Right forelimb (tissue), 1 donor: ENCODE results near the gene PLEKHG5.

Experiments
- DNase-seq: peaks from one replicate; pipeline ENCODE4 v3.0.0-alpha.2; 2018

The PLEKHG5 gene

DNA sequence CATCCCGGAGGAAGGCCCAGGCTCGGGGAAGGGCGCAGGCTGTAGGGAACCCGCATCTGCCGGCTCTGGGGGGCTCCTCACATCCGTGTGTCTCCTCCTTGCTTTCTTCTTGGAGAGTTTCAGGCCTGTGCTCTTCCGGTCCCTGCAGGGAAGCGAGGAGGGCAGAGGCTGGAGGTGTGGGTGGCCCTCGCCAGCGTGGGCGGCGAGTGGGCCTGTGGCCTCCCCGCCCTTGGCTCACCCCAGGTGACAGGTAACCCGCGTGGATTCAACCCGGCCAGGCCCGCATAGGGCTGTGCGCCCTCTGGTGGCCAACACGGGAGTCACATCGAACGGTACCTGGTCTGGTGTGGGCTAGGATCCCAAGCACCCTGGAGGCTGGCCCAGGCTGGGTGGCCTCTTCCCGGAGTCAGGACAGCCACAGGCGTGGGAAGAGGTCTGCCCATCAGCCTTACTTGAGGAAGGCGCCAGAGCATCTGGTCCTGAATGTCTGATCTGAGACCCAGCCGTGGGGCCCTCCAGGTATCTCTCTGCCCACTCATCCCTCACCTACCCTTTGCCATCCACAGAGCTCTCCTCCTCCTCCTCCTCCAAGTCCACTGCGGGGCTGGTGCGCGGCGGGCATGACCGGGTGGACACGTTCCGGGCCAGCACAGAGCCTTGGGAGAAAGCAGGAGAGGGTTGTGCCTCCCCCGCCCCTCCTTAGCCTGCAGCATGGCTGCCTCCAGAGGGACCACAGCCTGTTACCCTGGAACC lies 15.9 kb downstream of the PLEKHG5 start:
- no peak for DNase-seq

DNA sequence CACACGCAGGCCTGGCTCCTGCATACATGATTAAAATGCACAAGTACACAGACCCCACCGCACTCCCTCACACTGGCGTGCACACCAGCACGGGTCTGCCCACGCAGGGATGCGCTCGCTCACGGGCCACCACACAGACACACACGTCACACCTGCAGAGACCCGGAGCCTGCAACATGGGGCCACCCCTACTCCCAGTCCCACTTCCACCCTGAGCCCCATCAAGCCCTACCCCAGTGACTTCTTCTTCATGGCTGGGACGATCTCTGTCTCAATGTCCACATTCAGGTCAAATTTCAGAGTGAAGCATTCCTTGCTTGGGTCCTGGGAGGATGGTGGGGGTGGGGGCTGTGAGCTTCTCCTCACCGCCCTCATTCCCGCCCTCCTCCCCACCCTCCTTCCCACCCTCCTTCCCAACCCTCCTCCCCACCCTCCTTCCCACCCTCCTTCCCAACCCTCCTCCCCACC lies 16.6 kb downstream of the PLEKHG5 start:
- DNase-seq = no peak

DNA sequence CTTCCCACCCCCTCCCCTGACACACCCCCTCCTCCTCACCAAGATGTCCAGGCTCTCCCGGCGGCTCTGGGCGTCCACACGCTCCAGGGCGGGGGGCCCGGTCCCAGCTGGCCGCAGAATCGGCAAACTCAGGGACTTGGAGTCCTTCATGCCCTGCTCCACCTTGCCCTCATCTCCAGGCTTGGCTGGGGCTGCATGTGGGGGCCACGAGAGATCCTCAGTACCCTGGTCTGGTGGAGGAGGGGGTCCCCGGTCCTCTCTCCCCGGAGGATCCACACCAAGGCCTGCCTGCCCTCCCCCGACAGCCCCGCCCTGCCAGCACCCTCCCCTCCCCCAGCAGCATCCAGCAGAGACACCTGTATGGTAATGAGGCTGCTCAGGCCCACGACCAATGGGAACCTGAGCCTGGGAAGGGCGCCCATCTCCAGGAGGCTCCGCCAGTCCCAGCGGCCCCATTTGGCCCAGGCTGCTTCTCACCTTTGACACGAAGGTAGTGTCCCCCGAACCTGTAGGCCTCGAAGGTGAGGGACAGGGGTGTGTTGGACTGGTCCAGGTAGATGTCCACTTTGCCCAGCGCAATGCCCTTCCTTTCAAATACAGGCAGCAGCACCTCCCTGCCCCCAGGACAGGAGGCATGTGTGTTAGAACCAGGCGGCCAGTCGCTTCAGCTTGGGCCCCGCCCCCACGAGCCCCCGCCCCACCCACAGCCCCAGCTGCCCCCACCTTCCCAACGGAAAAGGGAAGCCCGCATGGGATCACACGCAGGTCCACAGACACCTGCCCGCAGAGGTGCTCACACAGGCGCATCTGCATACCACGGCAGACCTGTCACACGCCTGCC lies 17.3 kb downstream of the PLEKHG5 start:
- DNase-seq = no peak

DNA sequence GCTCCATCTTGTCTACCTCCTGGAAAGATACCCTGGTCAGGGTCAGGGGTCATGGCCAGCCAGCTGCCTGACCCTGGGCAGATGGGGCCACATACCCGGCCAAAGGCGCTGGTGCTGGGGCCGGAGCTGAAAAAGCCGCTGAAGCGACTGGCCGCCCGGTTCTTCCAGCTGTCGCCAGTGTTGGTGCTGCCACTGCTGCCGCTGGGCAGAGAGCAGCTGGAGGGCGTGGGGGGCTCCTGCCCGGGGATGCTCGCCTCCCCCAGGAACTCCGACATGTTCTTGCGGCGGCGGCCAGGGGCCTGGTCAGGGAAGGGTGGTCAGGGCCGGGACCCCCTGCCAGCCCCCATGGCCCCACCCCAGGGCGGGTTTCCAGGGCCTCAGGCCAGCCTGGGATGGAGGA lies 18.3 kb downstream of the PLEKHG5 start:
- no peak for DNase-seq

DNA sequence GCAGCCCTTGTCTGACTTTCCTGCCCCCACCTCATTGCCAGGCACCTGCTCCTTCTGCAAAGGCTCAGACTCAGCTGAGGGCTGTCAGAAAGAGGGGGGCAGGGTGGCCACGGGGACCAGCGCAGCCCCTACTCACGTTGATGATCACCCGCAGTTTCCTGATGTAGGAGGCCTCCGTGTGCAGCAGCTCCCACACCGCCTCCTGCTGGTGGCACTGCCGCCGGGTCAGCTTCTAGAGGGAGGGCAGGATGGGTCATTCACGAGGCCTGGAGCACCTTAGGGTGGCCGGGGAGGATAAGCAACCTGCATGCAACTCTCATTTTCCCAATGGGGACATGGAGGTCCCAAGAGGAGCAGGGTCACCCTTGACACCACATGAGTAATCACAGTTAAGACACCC lies 19.1 kb downstream of the PLEKHG5 start:
- no peak for DNase-seq

DNA sequence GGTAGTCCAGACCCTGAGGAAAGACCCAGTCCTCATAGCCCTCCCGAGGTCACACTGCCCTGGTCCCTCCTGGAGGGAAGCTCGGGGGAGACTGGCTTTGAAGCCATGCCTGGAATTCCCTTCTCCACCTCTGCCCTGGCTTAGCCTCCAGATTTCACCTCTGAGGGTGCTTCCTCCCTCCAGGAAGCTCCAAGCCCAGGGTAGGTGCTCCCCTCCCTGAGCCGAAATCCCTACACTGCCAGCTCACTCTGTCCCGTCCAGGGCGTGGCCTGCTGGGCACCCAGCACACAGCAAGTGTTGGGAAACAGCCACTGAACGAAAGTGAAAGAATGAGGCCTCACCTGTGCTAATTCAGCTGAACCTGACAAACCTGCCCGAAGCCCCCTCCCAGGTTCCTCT lies 19.5 kb downstream of the PLEKHG5 start:
- DNase-seq = no peak

DNA sequence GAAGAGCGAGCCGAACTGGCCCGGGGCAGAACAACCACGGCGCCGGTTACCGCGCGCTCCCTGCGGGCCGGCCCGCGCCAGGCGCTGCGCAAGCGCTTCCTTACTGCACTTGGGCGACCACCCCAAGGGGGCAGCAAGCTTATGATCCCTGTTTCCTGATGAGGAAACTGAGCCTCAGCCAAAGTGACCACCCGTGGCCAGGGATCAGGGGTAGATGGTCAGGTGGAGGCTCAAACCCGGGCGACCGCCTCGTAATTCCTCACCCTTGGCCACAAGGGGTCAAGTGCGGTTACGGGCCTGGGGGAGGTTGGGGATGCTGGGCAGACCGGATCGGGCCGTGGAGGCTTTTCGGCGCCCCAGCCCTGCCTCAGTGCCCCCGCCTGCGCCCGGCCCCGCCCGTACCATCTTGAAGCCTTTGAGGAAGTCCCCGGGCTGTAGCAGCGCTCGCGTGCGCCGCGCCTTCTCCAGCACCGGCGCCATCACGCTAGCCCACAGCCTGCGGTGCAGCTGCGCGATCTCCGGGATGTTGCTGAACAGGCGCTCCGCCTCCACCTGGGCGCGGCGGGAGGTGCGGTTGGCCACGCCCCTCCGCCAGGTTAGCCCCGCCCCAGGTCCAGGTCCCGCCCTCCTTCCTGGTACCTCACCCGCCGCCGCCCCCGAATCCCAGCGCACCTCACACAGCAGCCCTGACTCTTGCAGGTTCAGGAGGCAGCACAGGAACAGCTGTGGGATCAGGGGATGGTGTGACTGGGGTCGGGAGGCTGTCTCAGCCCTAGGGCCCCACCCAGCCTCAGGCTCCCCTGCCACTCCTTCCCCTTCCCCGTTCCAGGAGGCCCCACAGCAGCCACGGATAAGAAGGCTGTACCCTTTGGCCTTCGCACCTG lies 20.1 kb downstream of the PLEKHG5 start:
- no peak for DNase-seq

DNA sequence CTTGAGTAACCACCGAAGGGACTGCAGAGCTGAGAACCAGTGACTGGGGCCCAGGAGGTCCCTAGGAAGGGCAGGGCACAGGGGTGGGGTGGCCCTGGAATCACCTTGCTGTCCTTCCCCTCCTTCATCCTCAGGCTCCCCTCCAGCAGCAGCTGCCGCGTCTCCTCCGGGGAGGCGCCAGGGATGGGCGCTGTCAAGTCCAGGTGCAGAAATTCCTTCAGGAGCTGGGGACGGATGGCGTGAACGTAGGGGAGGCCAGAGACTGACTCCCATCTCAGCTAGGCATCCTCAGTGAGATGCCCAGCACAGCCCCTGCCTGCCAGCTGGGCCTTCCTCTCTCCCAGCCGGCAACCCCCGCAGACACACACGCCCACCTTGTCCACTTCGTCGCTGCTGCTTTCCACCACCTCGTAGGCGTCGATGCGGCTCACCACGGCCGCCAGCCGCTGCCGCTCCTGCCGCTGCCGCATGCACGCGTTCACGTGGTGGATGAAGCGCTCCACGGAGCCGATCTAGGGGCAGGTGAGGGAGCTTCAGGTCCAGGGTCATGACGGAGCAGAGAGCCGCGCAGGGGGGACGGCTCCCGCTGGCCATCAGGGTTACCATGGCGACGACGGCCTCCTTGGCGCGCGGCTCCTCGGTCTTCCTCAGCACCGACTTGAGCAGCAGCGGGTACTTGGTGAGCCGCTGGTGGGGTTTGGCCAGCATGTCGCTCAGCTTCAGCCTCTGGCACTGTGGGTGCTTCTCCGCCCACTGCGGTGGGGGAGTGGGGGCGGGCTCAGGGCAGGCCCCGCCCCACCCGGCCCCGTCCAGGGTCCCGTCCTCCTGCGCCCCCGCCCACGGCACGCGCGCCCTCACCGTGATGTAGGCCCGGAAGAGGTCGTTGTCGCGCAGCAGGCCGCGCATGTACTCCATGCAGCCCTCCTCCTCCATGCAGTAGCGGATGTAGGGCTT lies 21.1 kb downstream of the PLEKHG5 start:
- no peak for DNase-seq

DNA sequence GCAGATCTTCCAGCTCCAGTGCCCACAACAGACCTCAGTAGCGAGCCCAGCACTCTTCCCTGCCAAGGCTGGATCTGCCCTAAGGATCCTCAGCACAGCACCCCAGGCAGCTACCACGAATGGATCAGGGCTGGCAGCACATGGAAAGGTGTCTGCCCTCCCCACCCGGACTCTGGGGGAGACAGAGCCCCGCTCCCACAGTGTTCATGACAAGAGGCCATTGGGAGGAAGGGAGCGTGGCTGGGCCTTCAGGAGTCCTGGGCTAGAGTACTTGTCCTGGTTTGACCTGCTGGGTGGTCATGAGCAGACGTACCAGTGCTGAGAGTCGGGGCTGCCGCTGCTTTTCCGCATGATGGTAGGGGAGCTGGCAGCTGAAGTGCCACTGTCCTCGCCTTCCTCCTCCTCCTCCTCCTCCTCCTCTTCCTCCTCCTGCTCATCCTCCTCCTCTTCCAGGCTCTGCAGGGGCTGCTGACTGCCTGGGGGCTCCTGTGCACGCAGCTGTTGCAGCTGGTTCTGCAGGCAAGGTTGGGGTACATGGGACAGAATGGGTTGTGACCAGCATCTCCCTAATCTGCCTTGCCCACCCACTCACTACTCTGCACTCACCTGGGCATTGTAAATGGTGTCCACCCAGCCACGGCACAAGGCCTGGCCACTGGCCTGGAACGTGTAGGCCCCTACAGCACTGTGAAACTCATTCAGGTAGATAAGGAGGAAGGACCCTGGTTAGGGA lies 22.6 kb downstream of the PLEKHG5 start:
- no peak for DNase-seq

DNA sequence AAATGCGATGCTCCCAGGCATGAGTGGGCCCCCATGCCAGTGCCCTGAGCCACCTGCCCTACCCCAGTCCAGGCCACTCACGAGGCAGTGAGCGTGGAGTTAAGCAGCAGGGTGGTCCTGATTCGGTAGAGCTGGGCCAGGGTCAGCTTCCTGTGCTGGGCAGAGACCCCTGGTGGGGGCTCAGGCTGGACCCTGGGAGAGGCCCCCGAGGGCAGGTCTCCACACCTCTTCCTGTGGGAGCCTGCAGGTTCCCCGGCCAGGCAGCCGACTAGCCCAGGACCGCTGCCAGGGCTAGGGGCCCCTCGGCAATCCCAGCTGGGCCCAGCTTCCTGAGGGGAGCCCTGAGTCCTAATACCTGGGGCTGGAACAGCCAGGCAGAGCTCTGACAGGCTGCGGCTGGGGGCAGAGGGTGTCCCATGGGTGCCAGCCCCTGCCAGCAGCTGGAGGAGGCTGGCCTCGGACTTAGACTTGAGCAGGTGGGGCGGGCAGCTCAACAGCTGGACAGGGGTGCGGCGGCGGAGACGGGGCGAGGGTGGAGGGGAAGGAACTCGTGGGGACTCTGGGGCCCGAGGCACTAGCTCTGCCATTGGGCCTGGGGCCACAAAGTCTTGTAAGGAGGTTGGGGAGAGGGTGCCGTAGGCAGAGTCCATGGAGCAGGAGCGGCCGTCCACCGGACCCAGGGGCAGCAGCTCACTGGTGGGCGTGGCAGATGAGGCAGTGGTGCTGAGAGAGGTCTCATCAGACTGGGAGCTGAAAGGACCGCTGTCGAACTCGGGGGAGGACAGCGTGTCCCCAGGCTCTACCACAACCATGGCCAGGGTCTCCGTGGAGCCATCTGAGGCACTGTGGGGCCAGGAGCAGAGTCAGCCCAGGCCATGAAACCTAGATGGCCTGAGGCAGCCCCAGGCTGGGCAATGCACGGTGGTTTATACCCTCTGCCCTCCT lies 23.5 kb downstream of the PLEKHG5 start:
- no peak for DNase-seq

DNA sequence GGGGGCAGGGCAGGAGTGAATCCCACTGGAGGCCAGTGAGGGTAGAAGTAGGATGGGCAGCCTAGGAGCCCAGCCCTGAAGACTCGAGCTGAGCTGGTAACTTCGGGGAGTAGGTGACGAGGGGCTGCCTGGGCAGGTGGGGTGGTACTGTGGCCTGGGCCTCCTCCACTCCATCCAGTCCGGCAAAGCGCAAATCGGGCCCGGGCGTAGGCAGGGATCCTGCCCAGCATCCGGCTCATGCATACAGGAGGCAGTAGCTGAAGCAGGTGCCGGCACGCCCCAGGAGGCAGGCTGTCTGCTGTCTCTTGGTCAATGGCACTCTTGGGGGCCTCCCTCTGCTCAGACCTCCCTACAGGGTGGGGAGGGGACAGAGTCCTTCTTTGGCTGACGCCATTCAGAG lies 24.2 kb downstream of the PLEKHG5 start:
- DNase-seq = no peak

DNA sequence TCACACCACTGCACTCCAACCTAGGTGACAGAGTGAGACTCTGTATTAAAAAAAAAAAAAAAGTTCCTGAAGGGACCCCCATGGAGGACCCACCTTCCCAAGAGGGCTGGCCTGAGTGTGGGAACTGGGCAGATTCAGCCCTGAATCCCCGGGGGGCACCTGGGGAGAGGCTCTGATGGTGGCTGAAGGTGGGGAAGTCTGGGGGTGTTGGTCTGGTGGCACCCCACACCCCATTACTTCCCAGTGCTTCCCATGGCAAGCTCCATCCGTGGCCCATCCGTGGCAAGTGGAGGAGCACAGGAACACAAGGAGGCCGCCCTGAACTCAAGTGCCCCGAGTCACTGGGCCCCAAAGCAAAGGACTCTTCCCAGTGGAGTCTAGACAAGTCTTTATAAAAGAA lies 24.7 kb downstream of the PLEKHG5 start:
- no peak for DNase-seq

DNA sequence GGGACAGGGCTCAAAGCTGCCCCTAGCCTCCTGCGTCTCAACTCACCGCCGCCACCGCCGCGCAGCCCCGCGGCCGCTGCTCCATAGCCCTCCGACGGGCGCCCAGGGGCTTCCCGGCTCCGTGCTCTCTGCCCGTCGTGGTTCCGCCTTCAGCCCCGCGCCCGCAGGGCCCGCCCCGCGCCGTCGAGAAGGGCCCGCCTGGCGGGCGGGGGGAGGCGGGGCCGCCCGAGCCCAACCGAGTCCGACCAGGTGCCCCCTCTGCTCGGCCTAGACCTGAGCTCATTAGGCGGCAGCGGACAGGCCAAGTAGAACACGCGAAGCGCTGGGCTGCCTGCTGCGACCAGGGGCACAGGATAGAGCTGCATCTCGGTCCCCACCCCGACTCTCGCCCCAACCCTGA lies 25.4 kb downstream of the PLEKHG5 start, which contains the start of gene TNFRSF25:
Gene TNFRSF25, minus strand, starts transcription at position 151 of the 400 bp plus-strand sequence. Its CDS starts 66 bp downstream, at position 85.
- no peak for DNase-seq

DNA sequence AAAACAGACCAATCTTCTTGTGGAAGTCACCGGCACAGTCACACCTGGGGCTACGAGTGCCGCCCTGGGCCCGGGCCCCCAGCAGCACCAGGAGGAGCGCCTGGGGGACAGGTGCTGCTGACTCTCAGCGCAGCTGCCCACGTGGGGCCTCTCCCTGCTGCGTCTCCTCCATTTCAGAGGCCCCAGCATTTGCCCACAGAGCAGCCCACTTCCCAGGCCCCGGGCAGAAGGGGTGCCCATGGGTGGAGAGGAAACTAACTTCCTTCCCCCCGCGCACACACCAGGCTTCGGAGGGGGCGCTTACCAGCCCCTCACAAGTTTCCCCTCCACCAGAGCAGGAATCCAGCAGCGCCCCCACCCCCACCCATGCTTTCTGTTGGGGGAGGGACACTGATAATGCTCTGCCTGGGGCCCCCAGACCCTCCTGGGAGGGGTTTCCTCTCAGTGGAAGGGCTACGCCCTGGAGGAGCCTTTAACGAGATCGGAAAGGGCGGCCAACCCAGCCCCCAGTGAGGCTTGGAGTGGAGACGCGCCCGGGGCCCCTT lies 25.9 kb downstream of the PLEKHG5 start:
- DNase-seq = no peak

DNA sequence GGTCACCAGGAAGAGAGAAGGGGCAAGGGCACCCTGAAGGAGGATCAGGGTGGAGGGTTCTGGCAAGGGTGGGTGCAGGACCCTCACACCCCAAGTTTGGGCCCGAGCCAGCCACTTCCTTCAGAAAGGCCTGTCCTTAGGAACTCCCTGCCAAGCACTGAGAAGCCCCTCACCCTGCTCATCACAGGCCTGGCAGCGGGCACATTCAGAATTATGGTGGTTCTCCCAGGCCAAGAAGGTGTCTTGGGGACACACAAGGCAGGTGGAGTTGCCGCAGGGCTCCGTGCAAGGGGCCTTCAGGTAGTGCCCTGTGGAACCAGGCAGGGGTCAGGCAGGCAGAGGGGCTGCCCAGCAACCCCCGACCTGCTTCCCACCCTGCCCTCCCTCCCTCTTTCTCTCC lies 26.6 kb downstream of the PLEKHG5 start:
- no peak for DNase-seq

DNA sequence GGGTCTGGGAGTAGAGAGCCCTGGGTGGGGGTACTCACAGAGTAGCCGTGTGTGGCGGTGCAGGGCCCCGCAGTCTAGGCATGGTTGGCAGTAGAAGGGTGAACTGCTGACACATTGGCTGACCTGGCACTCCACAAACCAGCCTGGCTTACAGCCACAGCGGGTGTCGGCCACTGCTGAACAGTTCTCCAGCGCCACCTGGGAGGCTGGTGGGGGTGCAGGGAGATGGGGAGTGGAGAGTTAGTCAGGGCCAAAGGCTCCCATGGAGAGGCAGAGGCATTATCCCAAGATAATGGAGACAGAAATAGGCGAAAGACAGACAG lies 27.0 kb downstream of the PLEKHG5 start:
- DNase-seq = no peak

DNA sequence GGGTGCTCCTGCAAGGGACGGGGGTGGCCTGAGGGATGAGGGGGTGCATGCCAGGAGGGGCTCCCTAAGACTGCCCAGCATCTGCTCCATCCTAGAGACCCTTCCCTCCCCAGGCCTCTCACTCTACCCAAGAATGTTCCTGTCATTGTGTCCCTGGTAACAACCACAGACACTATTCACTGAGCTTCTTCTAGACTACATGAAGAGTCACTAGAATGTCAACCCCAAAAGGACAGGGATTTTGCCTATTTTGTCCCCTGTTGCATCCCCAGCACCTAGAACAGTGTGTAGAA lies 28.4 kb downstream of the PLEKHG5 start:
- no peak for DNase-seq

DNA sequence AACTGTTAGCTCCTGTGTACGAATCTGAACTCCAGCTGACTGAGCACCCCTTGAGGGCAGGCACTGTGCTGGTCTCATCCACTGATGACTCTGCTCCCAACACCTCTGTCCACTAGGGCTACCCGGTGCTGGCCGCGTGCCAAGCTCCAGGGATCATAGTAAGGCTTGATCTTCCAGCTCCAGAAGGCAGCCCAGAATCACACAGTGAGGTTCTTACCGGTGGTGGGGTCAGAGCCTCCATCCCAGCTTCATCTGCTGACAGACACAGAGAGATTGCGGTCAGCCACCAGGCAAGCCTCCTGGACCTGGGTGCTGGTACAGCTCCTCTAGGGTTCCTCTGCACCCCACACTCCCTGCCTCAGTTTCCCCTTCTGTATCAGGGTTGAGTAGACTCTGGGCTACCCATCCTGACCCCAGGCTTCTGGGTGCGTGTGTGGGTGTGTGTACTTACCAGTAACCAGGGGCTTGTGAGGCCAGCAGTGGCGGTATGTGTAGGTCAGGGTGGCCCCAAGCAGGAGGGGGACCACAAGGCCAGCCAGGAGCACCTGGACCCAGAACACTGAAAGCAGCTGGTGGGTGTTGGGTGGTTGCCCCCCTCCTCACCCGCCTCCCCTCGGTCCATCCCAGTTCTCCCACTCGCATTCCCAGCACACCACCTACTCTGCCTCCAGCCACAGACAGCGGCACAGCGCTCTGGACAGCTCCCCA lies 28.9 kb downstream of the PLEKHG5 start:
- DNase-seq = no peak
